Measurements from ENCODE around the gene CRIP1.

CRIP1 gene

DNA sequence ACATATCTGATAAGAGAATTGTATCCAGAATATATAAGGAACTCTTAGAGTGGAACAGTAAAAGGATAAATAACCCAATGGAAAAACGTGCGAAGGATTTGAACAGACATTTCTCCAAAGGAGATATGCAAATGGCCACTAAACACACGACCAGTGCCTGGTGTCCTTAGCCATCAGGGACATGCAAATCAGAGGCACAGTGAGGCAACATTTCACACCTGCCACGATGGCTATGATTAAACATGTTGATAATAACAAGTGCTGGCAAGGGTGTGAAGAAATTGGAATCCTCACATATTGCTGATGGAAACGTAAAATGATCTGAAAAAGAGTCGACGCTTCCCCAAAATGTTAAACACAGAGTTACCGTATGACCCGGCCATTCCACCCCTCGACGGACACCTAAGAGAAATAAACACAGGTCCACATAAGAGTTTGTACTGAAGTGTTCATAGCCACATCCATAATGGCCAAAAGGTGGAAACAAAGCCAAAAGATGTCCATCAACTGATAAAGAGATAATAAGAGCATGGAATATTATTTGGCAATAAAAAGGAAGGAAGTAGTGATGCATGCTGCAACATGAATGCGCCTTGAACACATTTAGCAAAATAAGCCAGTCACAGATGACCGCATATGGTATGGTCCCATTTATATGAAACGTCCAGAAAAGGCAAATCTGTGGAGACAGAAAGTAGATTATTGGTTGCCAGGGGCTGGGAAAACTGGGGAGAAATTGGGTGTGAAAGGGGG, 33.4 kb downstream of the CRIP1 start:
- DNase-seq: no peak

DNA sequence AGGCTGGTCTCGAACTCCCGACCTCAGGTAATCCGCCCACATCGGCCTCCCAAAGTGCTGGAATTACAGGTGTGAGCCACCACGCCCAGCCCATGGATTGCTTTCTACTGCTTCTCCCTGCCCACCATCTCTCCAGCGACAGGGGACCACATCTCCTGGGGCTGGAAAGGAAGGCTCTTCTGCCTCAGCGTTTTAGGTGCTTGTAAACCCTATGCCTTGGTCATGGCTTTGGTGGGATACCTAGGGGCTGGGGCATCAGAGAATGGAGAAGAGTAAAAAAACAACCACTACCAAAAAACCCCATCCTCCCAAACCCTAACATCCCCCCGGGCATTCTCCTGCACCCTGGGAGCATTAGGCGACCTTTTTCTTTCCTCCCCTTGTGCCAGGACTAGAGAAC, 38.6 kb downstream of the CRIP1 start:
- DNase-seq: no peak

DNA sequence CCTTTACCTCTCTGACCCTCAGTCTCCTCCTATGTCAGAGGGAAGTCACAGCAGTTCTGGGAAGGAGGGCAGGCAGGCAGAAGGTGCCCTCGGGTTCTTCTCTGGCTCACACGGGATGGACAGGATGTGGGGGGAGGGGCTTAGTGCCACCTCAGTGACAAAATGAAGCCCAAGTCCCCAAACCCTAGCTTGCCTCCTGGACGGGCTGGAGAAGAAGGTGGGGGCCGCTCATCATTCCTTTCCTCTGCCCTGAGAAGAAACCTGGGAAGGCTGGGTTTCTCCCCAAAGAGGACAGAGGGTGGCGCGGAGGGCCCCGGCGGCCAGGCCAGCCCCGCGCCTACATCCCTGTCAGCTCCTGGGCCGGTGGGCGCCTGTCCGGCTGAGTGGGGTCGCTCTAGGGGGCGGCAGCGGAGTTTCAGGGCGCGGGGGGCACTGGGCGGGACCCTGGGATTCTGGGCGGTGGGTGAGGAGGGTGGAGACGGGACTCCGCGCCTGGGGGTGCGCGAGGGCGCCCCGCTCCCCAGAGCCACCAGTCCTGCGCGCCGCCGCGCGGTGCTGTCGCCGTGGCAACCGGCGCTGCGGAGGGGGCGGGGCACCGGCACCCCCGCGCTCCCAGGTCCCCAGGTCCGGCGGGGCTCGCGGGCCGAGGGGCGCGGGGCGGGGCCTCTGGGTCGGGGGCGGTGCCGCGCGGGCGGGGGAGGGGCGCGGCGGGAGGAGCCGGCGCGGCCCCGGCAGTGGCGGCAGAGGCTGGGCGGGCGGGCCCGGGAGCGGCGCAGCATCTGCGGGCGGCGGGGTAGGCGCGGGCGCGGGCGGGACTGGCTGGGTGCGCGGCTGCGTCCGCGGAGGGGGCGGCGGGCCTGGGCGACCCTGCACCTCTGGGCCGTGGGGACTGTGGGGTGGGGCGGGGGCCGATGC, 39.4 kb downstream of the CRIP1 start, which contains the start of gene TMEM121:
Gene TMEM121 (plus strand): TSS at position 723 of the 915 bp plus-strand sequence. CDS start 2,252 bp downstream, outside the sequence.
- peak in 1 of 2 donors; percentile 16 for DNase-seq

DNA sequence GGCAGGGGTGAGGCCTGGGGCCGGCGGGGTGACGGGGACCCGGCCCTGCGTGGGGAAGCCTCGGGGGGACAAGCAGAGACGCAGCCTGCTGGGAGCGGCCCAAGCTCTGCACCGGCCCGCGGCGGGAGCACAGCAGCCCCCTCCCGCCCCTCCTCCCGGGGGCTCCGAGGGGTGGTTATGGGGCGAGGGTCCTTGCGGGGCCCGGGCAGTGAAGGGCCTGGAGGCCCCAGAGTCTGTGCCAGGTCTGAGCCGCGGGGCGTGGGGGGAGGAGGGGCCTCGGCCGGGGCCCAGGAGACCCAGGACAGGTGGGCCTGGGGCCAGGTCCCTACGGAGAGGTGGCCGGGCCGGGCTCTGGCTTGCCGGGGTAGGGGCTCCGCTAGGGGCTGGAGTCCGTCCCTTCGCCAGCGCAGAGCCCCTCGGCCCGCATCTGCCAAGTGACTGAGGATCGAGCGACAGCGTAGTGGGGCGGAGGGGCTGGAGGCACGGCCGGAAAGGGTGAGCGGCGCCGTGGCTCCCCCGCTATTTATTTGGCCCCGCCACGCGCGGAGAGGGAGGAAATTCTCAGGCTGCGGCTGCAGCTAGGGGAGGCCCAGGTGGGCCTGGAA, 40.2 kb downstream of the CRIP1 start:
- DNase-seq: no peak

DNA sequence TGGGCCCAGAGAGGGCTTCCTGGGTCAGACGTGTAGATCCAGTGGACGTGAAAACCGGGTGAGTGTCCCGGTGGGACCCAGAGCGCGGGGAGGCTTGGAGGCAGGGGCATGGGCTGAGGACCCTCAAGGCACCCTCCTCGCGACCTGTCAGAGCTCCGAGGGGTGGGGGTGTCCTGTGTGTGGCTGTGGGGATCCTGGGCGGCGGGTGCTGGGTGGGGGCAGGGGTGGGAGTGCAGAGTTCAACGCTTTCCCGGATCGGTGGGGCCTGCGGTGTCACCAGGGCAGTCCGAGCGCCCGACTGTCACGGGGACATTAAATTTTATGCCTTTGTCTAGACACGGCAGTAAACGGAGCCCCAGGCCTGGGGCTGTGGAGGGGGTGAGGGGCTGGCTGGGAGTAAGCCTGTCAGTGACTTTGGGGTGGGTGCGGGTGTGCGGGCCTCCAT, 40.7 kb downstream of the CRIP1 start:
- no peak for DNase-seq

DNA sequence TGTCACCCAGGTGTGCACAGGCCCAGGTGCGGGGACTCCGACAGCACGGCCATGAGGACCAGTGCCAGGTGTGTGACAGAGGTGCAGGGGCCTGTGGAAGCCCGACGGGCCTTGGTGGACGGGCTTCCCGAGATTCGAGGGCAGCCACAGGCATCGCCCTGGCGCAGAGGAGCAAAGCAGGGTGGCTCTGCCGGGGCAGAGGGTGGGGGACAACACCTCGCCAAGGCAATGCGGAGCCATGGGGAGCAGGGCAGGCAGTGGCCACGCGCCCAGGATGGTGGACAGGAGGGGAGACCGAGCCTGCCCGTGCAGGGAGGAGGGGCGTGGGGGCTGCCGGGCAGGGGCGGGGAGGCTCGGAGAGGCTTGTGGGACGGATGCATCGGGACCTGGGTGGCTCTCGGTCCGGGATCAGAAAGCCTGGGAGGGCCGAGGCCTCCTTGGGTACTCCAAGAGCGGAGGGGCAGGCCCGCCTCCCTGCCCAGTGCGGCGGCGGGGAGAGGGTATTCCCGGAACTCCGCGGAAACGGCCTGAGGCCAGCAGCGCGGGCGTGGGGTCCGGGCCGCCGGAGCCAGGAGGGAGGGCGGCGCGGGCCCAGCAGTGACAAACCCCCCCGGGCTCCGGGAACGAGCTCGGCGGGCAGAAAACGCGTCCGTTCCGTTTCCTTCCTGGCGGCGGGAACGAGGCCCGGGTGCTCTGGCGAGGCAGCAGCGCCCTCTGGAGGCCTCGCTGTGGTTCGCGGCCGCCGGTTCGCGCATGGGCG, 41.3 kb downstream of the CRIP1 start:
- DNase-seq: peak; percentile 63 to 80

DNA sequence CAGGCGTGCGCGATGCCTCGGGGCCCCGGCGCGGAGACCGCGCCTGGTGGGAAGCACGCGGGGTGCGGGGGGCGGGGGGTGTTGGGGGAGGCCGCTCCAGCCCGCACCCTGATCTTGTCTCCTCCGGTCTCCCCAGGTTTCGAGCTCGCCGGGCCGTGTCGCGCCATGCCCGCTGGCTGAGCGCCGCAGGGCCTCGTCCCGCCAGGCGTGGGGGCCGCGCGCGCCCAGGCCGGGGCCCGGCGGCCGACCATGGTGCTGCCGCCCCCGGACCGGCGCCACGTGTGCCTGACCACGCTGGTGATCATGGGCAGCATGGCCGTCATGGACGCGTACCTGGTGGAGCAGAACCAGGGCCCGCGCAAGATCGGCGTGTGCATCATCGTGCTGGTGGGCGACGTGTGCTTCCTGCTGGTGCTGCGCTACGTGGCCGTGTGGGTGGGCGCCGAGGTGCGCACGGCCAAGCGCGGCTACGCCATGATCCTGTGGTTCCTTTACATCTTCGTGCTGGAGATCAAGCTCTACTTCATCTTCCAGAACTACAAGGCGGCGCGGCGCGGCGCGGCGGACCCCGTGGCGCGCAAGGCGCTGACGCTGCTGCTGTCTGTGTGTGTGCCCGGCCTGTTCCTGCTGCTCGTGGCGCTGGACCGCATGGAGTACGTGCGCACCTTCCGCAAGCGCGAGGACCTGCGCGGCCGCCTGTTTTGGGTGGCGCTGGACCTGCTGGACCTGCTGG, 42.1 kb downstream of the CRIP1 start:
- no peak for DNase-seq

DNA sequence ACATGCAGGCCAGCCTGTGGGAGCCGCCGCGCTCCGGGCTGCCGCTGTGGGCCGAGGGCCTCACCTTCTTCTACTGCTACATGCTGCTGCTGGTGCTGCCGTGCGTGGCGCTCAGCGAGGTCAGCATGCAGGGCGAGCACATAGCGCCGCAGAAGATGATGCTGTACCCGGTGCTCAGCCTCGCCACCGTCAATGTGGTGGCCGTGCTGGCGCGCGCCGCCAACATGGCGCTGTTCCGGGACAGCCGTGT, 42.6 kb downstream of the CRIP1 start:
- DNase-seq: no peak

DNA sequence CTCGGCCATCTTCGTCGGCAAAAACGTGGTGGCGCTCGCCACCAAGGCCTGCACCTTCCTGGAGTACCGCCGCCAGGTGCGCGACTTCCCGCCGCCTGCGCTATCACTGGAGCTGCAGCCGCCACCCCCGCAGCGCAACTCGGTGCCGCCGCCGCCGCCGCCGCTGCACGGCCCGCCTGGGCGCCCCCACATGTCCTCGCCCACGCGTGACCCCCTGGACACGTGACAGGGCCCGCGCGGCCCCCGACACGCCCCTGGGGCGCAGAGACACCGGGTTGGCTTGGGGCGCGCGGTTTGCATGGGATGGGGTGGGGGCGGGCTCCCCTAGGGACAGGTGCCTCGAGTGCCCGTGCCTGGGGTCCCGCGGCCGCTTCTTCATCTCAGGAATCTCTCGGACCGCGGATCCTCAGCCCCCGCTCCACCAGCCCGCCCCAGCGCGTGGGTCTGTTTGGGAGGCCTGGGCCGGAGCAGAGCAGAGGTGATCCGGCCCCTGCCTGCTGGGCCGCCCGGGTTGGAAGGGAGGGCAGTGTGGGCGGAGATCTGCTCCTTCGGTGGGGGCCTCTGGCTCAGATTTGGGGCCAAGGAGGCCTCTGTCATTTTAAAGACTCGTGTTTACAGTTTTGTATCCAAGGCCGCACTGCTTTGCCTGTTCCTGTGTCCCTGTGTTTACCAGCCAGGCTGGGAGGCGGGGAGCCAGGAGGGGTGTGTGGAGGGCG, 43.0 kb downstream of the CRIP1 start:
- no peak for DNase-seq

DNA sequence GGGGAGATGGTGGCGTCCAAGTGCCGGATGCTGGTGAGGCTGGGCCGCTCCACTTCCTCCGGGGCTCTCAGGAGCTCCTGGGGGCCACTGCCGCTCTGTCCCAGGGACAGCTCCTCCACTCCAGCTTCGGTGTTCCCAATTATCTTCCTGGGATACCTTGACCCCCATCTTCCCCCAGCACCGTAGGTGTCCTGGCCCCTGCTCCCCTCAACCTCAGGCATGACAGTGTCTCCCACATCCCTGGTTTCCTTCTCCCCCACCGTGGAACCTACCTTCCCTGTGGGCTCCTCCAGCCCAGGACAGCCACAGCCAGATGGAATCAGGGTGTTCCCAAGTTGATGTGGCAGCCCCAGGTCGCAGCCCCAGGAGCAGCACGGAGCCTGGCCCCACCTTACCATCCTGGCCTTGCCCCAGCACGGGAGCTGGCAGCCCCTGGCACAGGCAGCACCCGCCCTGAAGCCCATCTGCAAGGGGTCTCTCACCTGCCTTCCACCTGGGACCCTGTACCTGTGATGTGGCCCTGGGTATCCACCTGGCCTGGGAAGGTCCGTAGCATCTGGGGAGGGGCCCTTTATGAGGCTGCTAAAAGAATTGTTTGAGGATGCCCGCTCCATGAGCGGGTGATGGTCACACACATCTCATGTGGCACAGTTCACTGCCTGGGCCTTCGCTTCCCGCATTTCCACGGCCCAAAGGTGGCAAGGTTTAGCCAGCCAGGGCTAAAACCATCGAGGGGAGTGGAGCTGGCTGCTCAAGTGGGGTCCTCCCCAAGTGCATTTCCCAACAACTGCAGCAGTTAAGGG, 43.8 kb downstream of the CRIP1 start:
- no peak for DNase-seq

DNA sequence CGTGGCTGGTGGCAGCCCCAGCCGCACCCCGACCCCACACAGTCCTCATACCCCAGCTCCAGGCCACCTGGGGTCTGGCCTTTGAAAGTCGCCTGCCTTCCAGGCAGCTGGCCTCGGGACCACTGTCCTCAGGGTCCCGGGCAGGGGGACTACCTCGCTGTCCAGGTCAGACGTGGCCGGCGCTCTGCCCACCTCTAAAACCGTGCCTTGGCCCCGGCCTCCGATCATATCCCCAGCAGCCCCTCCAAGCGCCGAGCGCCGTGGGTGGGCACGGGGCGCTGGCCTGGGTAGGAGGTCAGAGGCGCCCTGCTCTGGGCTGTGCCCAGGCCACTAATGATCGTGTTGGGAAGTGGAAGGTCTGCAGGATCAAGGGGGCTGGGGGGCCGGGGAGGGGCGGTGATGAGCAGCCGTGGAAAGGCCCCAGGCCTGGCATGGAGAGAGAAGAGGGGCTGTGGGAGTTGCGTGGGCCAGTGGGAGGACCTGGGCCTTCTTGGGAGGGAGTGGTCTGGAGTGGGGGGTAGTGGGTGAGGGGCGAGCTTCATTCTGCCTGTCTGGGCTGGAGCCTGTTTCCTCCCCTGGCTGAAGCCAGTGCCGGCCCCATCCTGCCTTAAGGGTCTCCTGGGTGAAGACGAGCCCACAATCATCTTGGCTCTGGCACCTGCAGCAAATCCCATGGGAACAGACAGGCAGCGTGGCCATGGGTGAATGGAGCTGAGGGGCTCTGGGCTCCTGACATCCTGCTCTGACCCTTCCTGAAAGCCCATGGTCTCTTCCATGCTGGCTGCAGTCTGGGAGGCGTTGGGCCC, 44.6 kb downstream of the CRIP1 start:
- DNase-seq: no peak

DNA sequence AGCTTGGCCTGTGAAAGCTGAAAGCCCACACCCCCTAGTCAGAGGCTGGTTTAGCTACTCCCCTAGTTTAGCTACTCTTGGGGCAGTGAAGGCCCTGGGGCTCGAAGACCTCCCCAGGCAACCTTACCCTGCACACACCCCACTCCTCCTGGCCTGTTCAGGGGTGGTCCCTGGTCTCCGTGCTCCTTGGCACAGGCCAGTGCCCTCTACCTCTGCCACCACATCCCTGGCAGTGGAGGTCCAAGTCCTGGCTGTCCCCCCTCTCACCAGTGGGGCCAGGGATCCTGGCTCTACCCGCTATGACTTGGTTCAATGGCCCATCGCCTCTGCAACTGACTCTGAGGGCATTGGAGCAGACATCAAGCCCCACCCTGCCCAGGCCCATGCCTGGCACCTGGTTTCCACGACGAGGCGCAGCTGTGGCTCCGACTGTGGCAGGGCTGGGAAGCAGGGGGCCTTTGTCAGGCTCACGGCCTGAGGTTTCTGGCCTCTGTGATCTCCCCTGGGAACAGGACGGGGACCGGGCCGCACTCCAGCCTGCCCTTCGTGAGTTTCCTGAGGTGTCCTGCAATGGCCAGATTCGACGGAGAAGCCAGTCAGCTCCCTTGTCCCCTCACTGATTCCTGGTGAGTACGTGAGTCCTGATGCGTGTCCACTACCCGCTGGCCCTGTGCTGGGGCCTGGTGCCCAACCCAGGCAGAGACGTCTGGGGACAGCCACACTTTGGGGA, 45.4 kb downstream of the CRIP1 start:
- no peak for DNase-seq

DNA sequence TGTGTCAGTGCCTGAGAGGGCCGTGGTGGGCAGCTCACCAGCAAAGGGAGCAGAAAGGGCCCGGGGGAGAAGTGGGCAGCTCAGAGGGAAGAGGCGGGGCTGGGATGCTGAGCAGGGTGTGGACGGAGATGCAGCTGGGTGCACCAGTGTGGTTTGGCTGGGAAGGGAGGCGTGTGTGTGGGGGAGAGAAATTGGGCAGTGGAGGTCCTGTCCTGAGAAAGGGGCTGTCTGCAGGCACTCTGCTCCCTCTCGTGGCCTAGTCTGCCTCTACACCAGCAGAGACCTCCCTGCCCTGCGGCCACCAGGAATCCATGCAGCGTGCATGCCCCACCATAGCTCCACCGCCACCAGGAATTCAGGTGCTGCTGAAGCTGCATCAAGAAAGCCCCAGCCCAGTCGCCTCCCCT, 46.1 kb downstream of the CRIP1 start:
- DNase-seq: no peak

DNA sequence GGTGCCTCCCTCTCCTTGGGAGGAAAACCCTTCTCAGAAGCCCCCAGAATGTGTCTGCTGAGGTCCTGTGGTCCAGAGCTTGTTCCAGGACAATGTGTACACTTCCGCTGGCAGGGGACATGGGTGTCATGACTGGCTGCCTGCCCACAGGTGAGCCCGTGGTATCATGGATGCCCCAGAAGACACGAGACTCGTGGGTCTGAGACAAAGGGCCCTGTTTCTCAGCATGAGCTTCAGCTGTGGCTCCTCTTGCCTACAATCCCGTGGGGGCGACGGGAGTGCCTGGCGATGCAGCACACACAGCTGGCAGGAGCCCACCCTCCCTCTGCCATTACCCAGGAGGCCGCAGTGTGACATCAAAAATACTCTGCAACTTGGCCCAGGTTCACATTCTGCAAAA, 46.7 kb downstream of the CRIP1 start:
- no peak for DNase-seq

DNA sequence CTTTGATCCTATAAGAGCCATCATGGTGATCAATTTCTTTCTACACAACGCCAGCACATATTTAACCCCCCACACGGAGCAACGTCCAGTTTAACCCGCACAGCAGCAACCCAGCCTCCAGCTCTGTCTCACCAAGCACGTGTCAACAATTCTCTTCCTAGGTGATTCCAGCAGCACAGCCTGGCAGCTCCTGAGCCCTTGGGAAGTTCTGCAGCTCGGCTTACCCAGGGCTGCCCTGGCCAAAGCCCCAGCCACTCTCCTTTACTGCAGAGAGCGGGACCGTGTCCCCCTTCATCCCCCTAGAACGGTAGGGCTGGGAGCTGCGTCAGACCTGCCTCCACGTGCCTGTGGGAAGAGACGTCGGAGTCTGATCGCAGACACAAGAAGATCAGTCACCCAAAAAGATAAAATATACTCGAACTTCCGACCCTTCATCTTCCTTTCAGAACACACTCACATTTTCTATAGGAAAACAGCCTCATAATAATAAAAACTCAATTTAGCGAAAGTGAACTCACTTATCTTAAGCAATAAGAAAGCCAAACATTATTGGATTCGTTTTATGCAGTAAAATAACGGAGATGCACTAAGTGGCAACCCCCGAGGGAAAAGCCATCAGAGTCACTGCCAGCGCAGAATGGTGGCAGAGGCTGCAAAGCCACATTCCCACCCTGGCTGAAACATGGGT, 47.3 kb downstream of the CRIP1 start:
- DNase-seq: no peak

DNA sequence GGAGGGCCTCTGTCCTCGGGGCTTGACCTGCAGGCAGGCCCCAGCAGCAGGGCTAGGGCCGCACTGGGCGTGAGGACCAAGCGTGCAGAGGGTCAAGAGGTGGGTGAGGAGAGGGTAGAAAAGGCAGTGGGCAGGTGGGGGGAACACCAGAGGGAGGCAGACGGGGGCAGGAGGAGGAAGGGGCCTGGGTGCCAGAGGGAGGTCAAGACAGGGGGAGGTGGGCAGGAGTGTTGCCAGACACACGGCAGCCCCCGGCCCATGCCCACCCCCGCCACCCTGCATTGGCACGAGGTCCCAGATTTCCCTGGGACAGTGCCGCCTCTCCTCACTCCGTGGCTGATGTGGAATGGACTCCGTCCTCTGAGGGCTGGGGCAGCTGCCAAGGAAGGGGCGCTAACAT, 47.9 kb downstream of the CRIP1 start:
- DNase-seq: no peak

DNA sequence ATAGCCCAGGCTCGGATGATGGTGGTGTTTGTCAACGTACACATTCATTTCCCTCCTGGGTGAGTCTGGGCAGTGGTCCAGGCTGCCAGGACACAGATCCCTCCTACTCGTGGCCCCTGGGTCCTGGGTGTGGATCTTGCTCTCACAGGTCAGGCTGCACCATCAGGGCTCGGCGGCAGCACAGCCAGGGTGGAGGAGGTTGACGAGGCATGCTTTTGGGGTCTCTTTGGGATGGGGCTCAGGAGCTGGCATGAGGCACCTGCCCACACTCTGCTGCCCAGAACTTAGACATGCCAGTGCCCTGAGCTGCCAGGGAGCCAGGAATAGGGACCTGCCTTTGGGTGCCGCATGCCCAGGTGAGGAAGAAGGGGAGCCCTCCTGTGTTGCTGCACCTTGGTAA, 49.4 kb downstream of the CRIP1 start:
- DNase-seq: no peak

Data from hippocampal formation (tissue), 2 donors.